Activated naive CD8-positive, alpha-beta T cell treated with anti-CD3 and anti-CD28 coated beads for 36 hours (primary cell): ENCODE results near the gene ACSS1. TPM values are rescaled to one million over a fixed set of nuclear protein-coding genes. Genes with fewer than 3 reads are reported as not detected.
"Not testable (repeated sequence)": the region's sequence is repeated elsewhere in the genome, so short reads cannot be mapped to it uniquely, and the experiment has no call there.

Source experiments
- DNase-seq: peaks from one replicate; pipeline ENCODE4 v3.0.0; 2021
- H3K27ac Mint-ChIP-seq: one replicate; pipeline ENCODE4 v1.8.0; 2022; ENCODE audit warnings: mild to moderate bottlenecking, moderate library complexity, mixed read lengths
- H3K27me3 Mint-ChIP-seq: one replicate; pipeline ENCODE4 v1.8.0; 2022; ENCODE audit warnings: mild to moderate bottlenecking, mixed read lengths
- H3K36me3 Mint-ChIP-seq: one replicate; pipeline ENCODE4 v1.8.0; 2021; ENCODE audit warnings: mild to moderate bottlenecking, mixed read lengths
- H3K4me1 Mint-ChIP-seq: one replicate; pipeline ENCODE4 v1.8.0; 2021; ENCODE audit warnings: mixed read lengths
- H3K4me3 Mint-ChIP-seq: one replicate; pipeline ENCODE4 v1.8.0; 2022; ENCODE audit warnings: mild to moderate bottlenecking, moderate library complexity, mixed read lengths
- H3K9me3 Mint-ChIP-seq: one replicate; pipeline ENCODE4 v1.8.0; 2022; ENCODE audit warnings: mixed read lengths
- total RNA-seq, 2 experiments: library from RNA; stranded (reverse); gene quantifications; one replicate each; pipeline ENCODE4 v1.2.3, GENCODE V29; 2021

ACSS1 gene
- total RNA-seq, 2 experiments from 2014 or later, result 14.3 to 14.5 TPM

DNA sequence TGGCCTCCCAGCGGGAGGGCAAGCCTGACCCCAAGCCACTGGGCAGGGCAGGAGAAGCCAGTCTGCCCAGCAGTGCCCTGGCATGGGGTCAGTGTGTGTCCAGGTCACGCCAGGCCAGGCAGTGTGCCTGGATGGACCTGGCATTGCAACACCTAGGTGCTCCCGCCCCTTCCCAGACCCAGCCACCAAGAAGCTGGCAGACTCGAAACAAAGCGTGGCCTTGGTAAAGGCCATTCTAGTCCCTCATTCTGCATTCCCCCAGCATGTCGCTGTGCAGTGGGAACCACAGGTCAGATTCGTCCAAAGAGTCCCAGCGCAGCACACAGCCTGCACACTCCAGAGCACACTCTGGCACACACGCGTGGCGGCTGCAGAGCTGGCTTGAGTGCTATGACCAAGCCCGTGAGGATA is 46.1 kb downstream of the ACSS1 start:
- no peak overlapping the region for H3K4me3 Mint-ChIP-seq
- no peaks in the 10 kb centered on the region for H3K27me3 Mint-ChIP-seq
- H3K36me3 Mint-ChIP-seq, result peaks cover 4% of the 10 kb centered on the region
- H3K27ac Mint-ChIP-seq, result no peak overlapping the region
- DNase-seq, result no peak
- no peaks in the 10 kb centered on the region for H3K4me1 Mint-ChIP-seq
- no peaks in the 10 kb centered on the region for H3K9me3 Mint-ChIP-seq

DNA sequence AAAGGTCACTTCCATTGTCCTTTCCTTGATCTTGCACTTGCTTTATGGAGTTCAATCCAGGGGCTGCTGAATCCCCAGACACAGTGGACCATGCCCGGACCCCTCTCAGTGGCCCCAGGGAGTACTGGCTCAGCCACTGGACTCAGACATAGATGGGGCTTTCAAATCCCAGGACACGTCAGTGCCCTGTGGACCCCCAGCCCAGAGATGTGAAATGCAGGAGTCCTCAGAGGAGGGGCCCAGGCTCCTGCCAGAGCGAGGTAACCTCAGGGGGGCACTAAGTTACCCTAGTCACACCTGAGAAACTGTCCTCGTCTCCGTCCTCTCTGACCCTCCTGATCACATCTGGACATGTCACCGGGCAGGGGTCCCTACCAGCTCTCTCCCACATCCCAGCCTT is 46.7 kb downstream of the ACSS1 start:
- H3K9me3 Mint-ChIP-seq, result no peaks in the 10 kb centered on the region
- H3K36me3 Mint-ChIP-seq, result peaks cover 4% of the 10 kb centered on the region
- H3K27me3 Mint-ChIP-seq, result no peaks in the 10 kb centered on the region
- no peaks in the 10 kb centered on the region for H3K4me1 Mint-ChIP-seq
- no peak for DNase-seq
- H3K4me3 Mint-ChIP-seq, result no peak overlapping the region
- H3K27ac Mint-ChIP-seq, result no peak overlapping the region

DNA sequence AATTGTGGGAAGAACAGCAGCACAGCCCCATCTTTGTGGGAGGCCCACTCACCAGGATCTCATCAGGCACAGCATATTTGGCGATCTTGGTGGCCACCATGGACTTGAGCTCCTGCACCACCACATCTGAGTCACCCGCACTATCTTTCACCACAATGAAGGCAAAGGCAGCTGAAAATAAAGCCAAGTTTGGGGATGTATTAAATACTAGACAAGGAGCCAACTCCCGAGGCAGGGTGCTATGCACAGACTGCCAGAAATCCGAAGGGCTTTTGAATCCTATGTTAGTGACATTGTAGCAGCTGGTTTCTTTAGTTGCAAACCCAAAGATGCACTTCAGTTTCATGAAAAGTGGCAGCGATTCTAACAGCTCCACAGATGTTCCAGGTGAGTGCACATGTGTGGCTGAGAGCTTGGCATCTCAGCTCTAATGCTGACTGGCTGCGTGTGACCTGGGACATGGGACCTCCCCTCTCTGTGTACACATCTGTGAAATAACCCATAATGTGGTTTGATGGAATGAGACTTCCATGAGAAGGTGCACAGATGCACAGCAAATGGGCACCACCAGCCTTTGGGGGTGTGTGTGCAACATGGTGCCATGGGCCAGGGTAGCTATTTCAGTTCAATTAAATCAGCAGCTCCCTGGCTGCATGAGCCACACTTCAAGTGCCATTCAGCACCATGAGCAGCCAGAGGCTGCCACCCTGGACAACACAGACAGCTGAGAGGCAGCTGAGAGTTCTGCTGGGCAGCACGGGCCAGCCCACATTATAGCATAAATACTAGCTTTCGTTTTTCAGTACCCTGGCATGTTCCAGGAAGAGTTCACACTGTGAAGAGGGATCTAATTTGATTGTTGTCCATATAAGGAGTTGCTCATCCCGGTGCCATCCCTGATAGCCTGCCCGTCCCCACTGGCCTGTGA is 48.5 kb downstream of the ACSS1 start:
- no peaks in the 10 kb centered on the region for H3K27me3 Mint-ChIP-seq
- H3K9me3 Mint-ChIP-seq, result no peaks in the 10 kb centered on the region
- peaks cover 4% of the 10 kb centered on the region for H3K36me3 Mint-ChIP-seq
- no peaks in the 10 kb centered on the region for H3K4me1 Mint-ChIP-seq
- DNase-seq, result no peak
- H3K27ac Mint-ChIP-seq, result no peak overlapping the region
- no peak overlapping the region for H3K4me3 Mint-ChIP-seq

DNA sequence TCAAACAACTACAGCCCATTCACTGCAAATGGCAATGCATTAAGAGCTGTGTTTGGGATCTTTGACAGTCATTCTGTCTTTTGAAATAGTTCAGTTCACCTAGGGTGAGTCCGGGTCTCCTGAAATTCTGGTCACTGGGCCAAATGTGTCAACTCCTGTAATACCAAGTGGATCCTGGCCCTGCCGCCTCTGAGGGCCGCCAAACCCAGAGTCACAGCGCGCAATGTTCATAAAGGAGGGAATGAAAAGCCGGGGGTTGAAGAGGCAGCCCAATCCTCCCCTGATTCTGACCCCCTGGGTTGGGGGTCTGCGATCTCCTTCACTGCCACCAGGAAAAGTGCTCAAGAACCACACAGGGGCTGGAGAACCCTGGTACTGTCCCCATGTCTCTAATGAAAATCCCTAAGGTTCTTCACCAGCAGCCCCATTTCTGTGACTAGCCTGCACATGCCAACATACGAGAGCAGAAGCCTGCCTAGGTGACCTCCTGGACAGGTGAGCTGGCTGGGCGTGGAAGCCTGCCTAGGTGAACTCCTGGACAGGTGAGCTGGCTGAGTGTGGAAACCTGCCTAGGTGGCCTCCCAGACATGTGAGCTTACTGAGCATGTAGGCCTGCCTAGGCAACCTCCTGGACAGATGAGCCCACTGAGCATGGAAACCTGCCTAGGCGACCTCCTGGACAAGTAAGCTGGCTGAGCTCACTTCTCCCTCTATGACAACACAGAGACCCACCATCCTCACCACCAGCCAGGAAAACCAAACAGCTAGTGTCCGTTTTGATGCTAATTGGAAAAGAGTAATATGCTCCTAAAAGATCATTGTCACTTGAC is 49.3 kb downstream of the ACSS1 start:
- Mint-ChIP-seq H3K4me3 (no peak overlapping the region), H3K9me3 (no peaks in the 10 kb centered on the region), H3K27me3 (no peaks in the 10 kb centered on the region), H3K36me3 (peaks cover 3% of the 10 kb centered on the region), H3K4me1 (no peaks in the 10 kb centered on the region), H3K27ac (no peak overlapping the region)
- DNase-seq, result no peak

DNA sequence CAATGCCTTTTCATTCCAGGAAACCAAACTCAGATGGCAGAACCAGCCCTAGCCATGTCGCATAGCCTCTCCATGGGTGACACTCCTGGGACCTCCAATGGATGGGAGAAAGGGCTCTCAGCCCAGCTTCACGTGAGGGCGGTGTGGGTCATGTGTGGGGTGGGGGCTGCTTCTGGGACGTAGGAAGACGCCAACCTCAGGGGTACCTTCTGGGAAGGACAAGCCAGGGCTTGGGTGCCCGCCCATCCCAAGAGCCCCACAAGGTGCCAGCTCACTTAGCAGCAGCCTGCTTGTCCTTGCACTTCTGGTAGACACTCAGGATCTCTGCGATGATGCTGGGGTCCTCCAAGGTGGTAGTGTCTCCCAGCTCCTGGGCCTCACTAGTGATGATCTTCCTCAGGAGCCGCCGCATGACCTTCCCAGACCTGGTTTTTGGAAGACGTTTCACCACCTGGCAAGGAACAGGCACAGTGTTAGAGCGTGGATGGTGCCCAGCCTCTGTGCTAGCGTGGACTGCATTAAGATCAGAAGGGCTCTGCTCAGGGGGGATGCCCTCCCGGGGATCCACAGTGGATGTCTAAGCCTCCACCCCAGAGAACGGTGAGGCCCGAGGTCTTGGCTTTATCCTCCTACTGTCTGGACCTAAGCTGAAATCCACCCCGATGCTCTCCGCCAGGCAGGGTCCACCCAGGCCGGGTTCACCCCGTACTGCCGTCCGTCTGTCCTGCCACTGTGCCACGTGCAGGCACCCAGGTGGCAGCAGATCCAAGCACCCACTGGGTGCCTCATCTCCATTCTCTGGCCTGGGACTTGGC is 50.2 kb downstream of the ACSS1 start:
- Mint-ChIP-seq H3K27ac (no peak overlapping the region), H3K36me3 (peaks cover 8% of the 10 kb centered on the region), H3K27me3 (no peaks in the 10 kb centered on the region), H3K4me1 (no peaks in the 10 kb centered on the region), H3K9me3 (peaks cover 2% of the 10 kb centered on the region), H3K4me3 (no peak overlapping the region)
- DNase-seq, result no peak

DNA sequence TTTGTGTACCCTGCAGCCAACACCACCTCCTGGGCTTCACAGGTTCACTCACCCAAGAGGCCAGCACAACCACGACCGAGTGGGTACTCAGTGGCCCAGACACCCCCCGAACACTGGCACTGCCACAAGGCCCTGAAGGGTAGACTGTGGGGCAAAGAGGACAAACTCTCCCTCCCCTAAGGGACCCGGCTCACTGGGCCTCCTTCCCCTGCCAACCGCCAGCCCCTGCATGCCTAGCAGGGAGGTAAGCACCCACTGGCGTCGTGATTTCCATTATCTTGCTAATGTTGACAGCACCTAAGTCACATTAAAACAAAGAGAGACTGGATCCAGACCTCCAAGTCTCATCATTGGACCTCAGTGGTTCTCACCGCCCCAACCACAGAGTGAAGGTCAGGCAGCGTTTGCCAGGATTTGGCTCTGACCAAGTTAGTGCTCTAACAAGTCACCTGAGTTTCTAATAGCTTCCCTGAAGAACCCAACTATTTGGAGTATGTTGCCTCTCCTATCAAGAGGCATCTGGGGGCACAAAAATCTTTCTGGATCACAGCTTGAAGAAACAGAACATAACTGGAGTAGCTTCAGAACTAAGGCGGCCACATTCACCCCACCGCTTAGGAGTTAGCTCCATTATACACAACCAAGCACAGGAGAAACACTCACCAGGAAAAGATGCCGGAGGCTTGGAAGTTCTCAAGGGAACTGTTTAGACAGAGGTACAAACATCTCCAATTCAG is 51.3 kb downstream of the ACSS1 start:
- H3K4me3 Mint-ChIP-seq, result no peak overlapping the region
- H3K27me3 Mint-ChIP-seq, result no peaks in the 10 kb centered on the region
- H3K27ac Mint-ChIP-seq, result no peak overlapping the region
- H3K9me3 Mint-ChIP-seq, result peaks cover 4% of the 10 kb centered on the region
- DNase-seq, result no peak
- no peaks in the 10 kb centered on the region for H3K4me1 Mint-ChIP-seq
- peaks cover 15% of the 10 kb centered on the region for H3K36me3 Mint-ChIP-seq

DNA sequence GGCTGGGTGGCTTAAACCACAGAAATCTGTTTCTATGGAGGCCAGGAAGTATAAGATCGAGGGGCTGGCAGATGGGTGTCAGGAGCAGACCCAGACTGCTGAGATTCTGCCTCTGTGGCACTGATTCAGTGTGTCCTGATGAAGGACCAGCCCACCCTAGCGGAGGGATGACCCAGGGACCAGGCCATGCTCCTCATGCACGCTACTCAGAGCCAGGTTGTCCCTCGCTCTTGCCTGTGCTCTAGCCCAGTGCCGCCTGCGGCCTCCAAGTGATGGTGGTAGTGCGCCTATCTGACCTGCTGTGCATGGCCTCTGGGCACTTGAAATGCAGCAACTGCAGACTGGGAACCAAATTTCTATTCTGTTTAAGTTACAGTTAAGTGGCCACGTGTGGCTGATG is 52.3 kb downstream of the ACSS1 start:
- Mint-ChIP-seq H3K4me3 (no peak overlapping the region), H3K36me3 (peaks cover 17% of the 10 kb centered on the region), H3K9me3 (peaks cover 4% of the 10 kb centered on the region), H3K27me3 (no peaks in the 10 kb centered on the region), H3K4me1 (no peaks in the 10 kb centered on the region), H3K27ac (no peak overlapping the region)
- DNase-seq, result no peak

DNA sequence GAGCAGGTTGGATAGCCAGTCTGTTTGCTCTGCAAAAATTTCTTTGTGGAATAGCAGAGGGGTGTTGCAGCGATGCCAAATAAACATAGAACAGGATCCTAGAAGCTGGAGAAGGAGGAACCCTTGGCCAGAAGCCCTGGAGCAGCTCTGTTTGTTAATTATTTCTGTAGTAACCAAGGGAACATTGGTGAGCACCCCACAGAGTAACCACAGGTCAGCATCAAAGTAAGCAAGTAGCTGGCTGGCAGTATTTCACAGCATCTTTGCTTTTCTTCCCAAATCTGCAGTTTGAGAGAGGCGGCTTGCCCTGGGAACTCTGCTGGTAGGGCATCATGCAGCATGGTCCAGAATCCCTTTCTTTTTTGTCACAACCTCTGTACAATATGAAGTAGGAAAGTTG is 52.7 kb downstream of the ACSS1 start:
- Mint-ChIP-seq H3K27ac (no peak overlapping the region), H3K4me3 (no peak overlapping the region)

DNA sequence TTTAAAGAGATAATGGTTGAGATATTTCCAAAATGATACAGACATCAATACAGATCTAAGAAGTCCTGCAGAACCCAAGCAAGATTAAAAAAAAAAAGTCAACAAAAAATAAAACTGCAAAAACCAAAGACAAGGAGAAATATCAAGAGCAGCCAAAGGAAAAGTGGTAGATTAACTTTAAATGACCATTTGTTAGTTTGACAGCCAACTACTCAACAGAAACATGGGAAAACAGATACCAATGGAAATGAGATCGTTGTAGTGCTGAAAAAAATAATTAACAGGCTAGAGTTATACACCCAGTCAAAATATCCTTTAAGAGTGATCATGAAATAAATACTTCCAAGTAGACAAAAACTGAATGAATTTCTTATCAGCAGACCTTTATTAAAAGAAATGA is 54.9 kb downstream of the ACSS1 start:
- Mint-ChIP-seq H3K27me3 (no peaks in the 10 kb centered on the region), H3K27ac (no peak overlapping the region), H3K9me3 (peaks cover 4% of the 10 kb centered on the region), H3K4me3 (no peak overlapping the region), H3K4me1 (peaks cover 8% of the 10 kb centered on the region), H3K36me3 (peaks cover 14% of the 10 kb centered on the region)
- DNase-seq, result no peak

More for the DNA sequence above, 52.7 kb downstream of the ACSS1 start:
- Mint-ChIP-seq H3K27me3 (no peaks in the 10 kb centered on the region), H3K9me3 (peaks cover 4% of the 10 kb centered on the region), H3K4me1 (peaks cover 4% of the 10 kb centered on the region), H3K36me3 (peaks cover 14% of the 10 kb centered on the region)
- DNase-seq, result no peak

DNA sequence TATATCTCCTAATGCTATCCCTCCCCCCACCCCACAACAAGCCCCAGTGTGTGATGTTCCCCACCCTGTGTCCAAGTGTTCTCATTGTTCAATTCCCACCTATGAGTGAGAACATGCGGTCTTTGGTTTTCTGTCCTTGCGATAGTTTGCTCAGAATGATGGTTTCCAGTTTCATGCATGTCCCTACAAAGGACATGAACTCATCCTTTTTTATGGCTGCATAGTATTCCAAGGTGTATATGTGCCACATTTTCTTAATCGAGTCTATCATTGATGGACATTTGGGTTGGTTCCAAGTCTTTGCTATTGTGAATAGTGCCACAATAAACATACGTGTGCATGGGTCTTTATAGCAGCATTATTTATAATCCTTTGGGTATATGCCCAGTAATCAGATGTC is 56.6 kb downstream of the ACSS1 start:
- not testable (repeated sequence) for DNase-seq, H3K4me3 Mint-ChIP-seq, H3K4me1 Mint-ChIP-seq, H3K27me3 Mint-ChIP-seq, H3K9me3 Mint-ChIP-seq, H3K27ac Mint-ChIP-seq
- peaks cover 14% of the 10 kb centered on the region for H3K36me3 Mint-ChIP-seq

DNA sequence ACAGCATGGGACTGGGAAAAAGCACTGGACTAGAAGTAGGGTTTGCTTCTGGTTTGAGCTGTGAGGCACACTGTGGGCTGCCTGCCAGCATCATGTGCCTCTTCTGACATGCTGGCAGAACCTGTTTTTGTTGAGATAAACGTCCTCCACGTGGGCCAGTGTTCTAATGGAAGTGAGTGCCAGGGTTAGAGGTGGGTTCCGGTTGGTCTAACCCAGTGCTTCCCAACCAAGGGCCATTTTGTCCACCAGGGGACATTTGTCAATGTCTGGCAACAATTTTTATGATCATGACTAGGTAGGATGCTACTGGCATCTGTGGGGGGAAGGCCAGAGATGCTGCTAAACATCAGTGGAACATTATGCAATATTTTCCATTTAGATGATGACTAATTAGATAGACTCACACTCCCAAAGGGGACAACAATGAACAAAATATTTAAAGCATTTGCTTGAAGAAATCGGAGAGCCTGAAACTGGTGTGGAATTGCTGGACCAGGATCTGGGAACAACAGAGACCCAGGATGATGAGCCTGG is 57.6 kb downstream of the ACSS1 start:
- DNase-seq, result no peak
- no peaks in the 10 kb centered on the region for H3K27me3 Mint-ChIP-seq
- peak overlapping the region; percentile 79 for H3K27ac Mint-ChIP-seq
- no peak overlapping the region for H3K4me3 Mint-ChIP-seq
- peaks cover 8% of the 10 kb centered on the region for H3K4me1 Mint-ChIP-seq
- H3K36me3 Mint-ChIP-seq, result peaks cover 14% of the 10 kb centered on the region
- peaks cover 4% of the 10 kb centered on the region for H3K9me3 Mint-ChIP-seq

DNA sequence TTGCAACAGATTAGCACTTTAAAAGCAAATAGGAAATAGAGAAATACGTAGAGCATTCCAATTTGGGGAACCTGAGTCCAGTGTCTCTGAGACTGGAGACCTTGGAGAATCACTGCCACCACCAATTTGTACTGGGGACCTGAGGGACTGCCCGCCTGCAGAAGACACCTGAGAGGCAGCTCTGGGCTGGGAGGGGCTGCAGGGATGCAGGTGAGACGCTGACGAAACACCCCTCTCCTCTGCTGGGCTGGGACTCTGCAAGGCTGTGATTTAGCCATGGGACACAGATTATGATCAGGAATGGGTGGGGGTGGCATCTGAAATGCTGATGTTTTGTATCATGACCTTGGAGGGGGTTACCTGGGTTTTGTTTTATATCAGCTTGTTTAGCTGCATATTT is 58.4 kb downstream of the ACSS1 start:
- Mint-ChIP-seq H3K4me3 (no peak overlapping the region), H3K4me1 (peaks cover 14% of the 10 kb centered on the region), H3K27me3 (no peaks in the 10 kb centered on the region), H3K9me3 (peaks cover 4% of the 10 kb centered on the region), H3K36me3 (peaks cover 14% of the 10 kb centered on the region), H3K27ac (no peak overlapping the region)
- no peak for DNase-seq

DNA sequence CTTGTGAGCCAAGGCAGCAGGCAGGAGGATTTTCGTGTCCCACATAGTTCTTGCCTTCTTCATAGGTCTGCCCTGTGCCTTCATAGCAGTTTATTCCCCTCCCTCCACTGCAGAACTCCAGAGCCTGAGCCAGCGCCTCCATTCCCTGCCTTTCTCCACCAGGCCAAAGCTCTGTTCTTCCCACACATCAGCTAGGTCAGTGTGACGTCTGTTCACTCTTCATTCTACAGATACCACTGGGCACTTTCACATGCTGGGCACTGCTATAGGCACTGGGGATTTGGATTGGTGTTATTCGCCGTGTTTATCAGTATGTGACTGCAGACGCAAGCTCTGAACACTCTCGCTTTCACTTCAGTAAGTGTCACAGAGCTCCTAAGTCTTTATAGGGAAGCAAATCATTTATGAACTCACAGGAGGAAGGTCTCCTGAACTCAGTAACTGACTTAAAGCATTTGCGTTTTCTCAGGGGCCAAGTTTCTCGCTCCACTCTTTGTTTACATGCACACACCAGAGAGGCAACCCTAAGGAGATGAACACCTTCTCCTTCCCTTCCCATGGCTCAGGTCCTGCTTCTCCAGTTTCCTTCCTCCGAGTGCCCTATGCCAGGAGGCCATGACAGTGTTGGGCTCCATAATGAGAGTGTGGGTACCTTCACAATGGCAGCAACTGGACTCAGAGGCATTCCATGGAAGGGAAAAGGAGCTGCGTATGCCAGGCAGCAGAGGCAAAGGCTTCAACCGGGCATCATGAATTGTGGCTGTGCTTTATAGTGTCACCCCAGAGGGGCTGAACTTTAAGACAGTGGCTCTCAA is 59.1 kb downstream of the ACSS1 start:
- peaks cover 4% of the 10 kb centered on the region for H3K9me3 Mint-ChIP-seq
- H3K27ac Mint-ChIP-seq, result no peak overlapping the region
- no peak overlapping the region for H3K4me3 Mint-ChIP-seq
- no peak for DNase-seq
- H3K27me3 Mint-ChIP-seq, result no peaks in the 10 kb centered on the region
- H3K4me1 Mint-ChIP-seq, result peaks cover 18% of the 10 kb centered on the region
- H3K36me3 Mint-ChIP-seq, result peaks cover 14% of the 10 kb centered on the region
